HEK293 (cell line): ENCODE measurements around the gene BMP4.

ENCODE experiments used
- GLIS1 ChIP-seq: fragments of 450-650 bp; formaldehyde crosslinking; IDR thresholded peaks from 2 replicates; pipeline ENCODE4 v1.5.1; 2016; ENCODE audit warnings: missing biosample characterization, missing genetic modification characterization
- HOXA7 ChIP-seq: sonication (generic); formaldehyde crosslinking; IDR thresholded peaks from 2 replicates; pipeline ENCODE4 v1.8.1; 2022; ENCODE audit warnings: missing genetic modification reagents, borderline replicate concordance
- REPIN1 ChIP-seq: fragments of 450-650 bp; formaldehyde crosslinking; IDR thresholded peaks from 2 replicates; pipeline ENCODE4 v1.5.1; 2017; ENCODE audit warnings: missing biosample characterization, missing genetic modification characterization, low read depth
- ZNF169 ChIP-seq: fragments of 450-650 bp; formaldehyde crosslinking; IDR thresholded peaks from 2 replicates; pipeline ENCODE4 v1.5.1; 2016; ENCODE audit warnings: missing biosample characterization, missing genetic modification characterization
- ZNF302 ChIP-seq: fragments of 450-650 bp; formaldehyde crosslinking; IDR thresholded peaks from 2 replicates; pipeline ENCODE4 v1.5.1; 2016; ENCODE audit warnings: missing biosample characterization, missing genetic modification characterization, low read depth
- ZNF510 ChIP-seq: fragments of 450-650 bp; formaldehyde crosslinking; IDR thresholded peaks from 2 replicates; pipeline ENCODE4 v1.5.1; 2018; ENCODE audit warnings: mild to moderate bottlenecking, missing genetic modification characterization, missing biosample characterization; ENCODE audit not compliant: insufficient replicate concordance
- ZNF670 ChIP-seq: fragments of 450-650 bp; formaldehyde crosslinking; IDR thresholded peaks from 2 replicates; pipeline ENCODE4 v1.5.1; 2016; ENCODE audit warnings: missing biosample characterization, missing genetic modification characterization, low read depth
- TF ChIP-seq, protein P1 (sequence below): fragments of 450-650 bp; formaldehyde crosslinking; IDR thresholded peaks from 2 replicates; pipeline ENCODE4 v1.5.1; 2016; ENCODE audit warnings: missing biosample characterization, missing genetic modification characterization
- TF ChIP-seq, protein P2 (sequence below): fragments of 450-650 bp; formaldehyde crosslinking; IDR thresholded peaks from 2 replicates; pipeline ENCODE4 v1.5.1; 2016; ENCODE audit warnings: missing biosample characterization, missing genetic modification characterization, low read depth
- TF ChIP-seq, protein P3 (sequence below): fragments of 450-650 bp; formaldehyde crosslinking; IDR thresholded peaks from 2 replicates; pipeline ENCODE4 v1.5.1; 2016; ENCODE audit warnings: missing biosample characterization, missing genetic modification characterization

DNA sequence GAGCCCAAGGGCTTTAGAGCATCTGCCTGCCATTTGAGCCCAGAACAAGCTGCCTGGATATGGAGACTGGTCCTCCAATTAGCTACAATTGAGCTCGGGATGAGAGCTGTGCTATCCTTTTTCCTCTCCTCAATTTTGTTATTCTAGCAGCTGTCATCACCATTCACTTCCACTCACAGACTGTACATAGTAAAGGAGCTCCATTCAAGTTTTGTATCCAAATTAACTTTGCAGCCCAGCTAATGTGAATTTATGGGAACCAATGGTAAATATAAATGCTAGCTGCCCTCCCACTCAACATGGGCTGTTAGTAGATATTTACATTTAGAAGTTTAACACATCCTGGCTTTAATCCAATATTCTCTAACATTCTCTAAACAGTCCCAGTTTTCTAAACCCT lies 44.6 kb downstream of the BMP4 start:
- TF ChIP-seq, protein P1, sequence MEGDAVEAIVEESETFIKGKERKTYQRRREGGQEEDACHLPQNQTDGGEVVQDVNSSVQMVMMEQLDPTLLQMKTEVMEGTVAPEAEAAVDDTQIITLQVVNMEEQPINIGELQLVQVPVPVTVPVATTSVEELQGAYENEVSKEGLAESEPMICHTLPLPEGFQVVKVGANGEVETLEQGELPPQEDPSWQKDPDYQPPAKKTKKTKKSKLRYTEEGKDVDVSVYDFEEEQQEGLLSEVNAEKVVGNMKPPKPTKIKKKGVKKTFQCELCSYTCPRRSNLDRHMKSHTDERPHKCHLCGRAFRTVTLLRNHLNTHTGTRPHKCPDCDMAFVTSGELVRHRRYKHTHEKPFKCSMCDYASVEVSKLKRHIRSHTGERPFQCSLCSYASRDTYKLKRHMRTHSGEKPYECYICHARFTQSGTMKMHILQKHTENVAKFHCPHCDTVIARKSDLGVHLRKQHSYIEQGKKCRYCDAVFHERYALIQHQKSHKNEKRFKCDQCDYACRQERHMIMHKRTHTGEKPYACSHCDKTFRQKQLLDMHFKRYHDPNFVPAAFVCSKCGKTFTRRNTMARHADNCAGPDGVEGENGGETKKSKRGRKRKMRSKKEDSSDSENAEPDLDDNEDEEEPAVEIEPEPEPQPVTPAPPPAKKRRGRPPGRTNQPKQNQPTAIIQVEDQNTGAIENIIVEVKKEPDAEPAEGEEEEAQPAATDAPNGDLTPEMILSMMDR (tag by site-specific recombination), result no peak
- TF ChIP-seq, protein P2, sequence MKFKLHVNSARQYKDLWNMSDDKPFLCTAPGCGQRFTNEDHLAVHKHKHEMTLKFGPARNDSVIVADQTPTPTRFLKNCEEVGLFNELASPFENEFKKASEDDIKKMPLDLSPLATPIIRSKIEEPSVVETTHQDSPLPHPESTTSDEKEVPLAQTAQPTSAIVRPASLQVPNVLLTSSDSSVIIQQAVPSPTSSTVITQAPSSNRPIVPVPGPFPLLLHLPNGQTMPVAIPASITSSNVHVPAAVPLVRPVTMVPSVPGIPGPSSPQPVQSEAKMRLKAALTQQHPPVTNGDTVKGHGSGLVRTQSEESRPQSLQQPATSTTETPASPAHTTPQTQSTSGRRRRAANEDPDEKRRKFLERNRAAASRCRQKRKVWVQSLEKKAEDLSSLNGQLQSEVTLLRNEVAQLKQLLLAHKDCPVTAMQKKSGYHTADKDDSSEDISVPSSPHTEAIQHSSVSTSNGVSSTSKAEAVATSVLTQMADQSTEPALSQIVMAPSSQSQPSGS (tag by site-specific recombination), result no peak
- TF ChIP-seq HOXA7 (CRISPR knock-in tag) (no peak), ZNF169 (tag by site-specific recombination) (no peak), ZNF302 (tag by site-specific recombination) (no peak), ZNF670 (tag by site-specific recombination) (no peak), REPIN1 (tag by site-specific recombination) (no peak), ZNF510 (tag by site-specific recombination) (no peak), GLIS1 (tag by site-specific recombination) (no peak)
- TF ChIP-seq, protein P3, sequence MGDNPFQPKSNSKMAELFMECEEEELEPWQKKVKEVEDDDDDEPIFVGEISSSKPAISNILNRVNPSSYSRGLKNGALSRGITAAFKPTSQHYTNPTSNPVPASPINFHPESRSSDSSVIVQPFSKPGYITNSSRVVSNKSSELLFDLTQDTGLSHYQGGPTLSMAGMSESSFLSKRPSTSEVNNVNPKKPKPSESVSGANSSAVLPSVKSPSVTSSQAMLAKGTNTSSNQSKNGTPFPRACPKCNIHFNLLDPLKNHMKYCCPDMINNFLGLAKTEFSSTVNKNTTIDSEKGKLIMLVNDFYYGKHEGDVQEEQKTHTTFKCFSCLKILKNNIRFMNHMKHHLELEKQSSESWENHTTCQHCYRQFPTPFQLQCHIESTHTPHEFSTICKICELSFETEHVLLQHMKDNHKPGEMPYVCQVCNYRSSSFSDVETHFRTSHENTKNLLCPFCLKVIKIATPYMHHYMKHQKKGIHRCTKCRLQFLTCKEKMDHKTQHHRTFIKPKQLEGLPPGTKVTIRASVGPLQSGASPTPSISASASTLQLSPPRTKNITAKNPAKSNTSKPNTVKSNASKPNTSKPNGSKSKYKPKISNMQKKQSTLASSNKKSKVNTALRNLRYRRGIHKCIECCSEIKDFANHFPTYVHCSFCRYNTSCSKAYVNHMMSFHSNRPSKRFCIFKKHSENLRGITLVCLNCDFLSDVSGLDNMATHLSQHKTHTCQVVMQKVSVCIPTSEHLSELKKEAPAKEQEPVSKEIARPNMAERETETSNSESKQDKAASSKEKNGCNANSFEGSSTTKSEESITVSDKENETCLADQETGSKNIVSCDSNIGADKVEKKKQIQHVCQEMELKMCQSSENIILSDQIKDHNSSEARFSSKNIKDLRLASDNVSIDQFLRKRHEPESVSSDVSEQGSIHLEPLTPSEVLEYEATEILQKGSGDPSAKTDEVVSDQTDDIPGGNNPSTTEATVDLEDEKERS, result no peak
